OCI-LY7 (cell line): ENCODE results near the gene EIF4E3. TPM values are rescaled to one million over a fixed set of nuclear protein-coding genes. Genes with fewer than 3 reads are reported as not detected.

ENCODE experiments used
- BruUV-seq: library from RNA; stranded (reverse); fragments of 400-500 nt; replicated peaks from 2 replicates; lab custom pipeline; 2021; lab: Mats Ljungman, UMichigan
- CTCF ChIA-PET: fragments of 300-600 bp; sonication (Branson Sonifier 250); formaldehyde crosslinking; loops from one replicate; lab custom pipeline; 2022; ENCODE audit warnings: antibody characterized with exemption; ENCODE audit not compliant: unreplicated experiment; lab: Charles Lee
- POLR2A ChIA-PET: fragments of 300-600 bp; sonication (Branson Sonifier 250); formaldehyde crosslinking; loops from one replicate; lab custom pipeline; 2022; ENCODE audit warnings: antibody characterized with exemption; lab: Charles Lee
- DNase-seq: peaks from one replicate; pipeline ENCODE4 v3.0.0-alpha.2; 2015; ENCODE audit warnings: low spot score
- H2AFZ ChIP-seq: fragments of 200-600 bp; sonication (generic), shearing (Covaris generic); 2 replicates; pipeline ENCODE4 v1.6.1; 2014; ENCODE audit warnings: mild to moderate bottlenecking, antibody characterized with exemption, low read length, moderate library complexity
- H3K27ac ChIP-seq: fragments of 200-600 bp; sonication (generic); 2 replicates; pipeline ENCODE4 v1.5.1; 2014; ENCODE audit warnings: mixed run types, low read depth, mild to moderate bottlenecking, moderate library complexity, low read length, inconsistent platforms; ENCODE audit not compliant: poor library complexity, severe bottlenecking
- H3K36me3 ChIP-seq: fragments of 200-600 bp; sonication (generic); 2 replicates; pipeline ENCODE4 v1.6.1; 2014; ENCODE audit warnings: mild to moderate bottlenecking, antibody characterized with exemption, low read length, moderate library complexity, mixed read lengths; ENCODE audit not compliant: insufficient read depth
- H3K4me1 ChIP-seq: fragments of 200-600 bp; sonication (generic); 2 replicates; pipeline ENCODE4 v1.5.1; 2014; ENCODE audit warnings: mild to moderate bottlenecking, low read length; ENCODE audit not compliant: insufficient read depth, poor library complexity, severe bottlenecking
- H3K4me2 ChIP-seq: fragments of 200-600 bp; sonication (generic); 2 replicates; pipeline ENCODE4 v1.6.1; 2014; ENCODE audit warnings: mild to moderate bottlenecking, low read length
- H3K4me3 ChIP-seq: fragments of 200-600 bp; sonication (generic); 2 replicates; pipeline ENCODE4 v1.5.1; 2014; ENCODE audit warnings: mild to moderate bottlenecking, low read depth, low read length; ENCODE audit not compliant: poor library complexity, severe bottlenecking
- H3K79me2 ChIP-seq: fragments of 200-600 bp; sonication (generic); 2 replicates; pipeline ENCODE4 v1.6.1; 2016; ENCODE audit warnings: low read depth, mild to moderate bottlenecking, low read length, moderate library complexity, mixed read lengths; ENCODE audit not compliant: insufficient read depth
- H3K9me2 ChIP-seq: fragments of 200-600 bp; sonication (generic); 2 replicates; pipeline ENCODE4 v1.6.1; 2016; ENCODE audit warnings: mild to moderate bottlenecking, low read length, mixed read lengths; ENCODE audit not compliant: insufficient read depth
- H3K9me3 ChIP-seq: fragments of 200-600 bp; sonication (generic); 2 replicates; pipeline ENCODE4 v1.6.1; 2014; ENCODE audit warnings: mild to moderate bottlenecking, mixed run types, low read length, mixed read lengths
- H4K20me1 ChIP-seq: fragments of 200-600 bp; sonication (generic); 2 replicates; pipeline ENCODE4 v1.6.1; 2014; ENCODE audit warnings: mild to moderate bottlenecking, antibody characterized with exemption, low read length, moderate library complexity, mixed read lengths; ENCODE audit not compliant: insufficient read depth
- EZH2phosphoT487 ChIP-seq: fragments of 200-600 bp; sonication (generic); IDR thresholded peaks from 2 replicates; pipeline ENCODE4 v1.6.1; 2018; ENCODE audit warnings: low read depth, borderline replicate concordance, mild to moderate bottlenecking, mixed run types, antibody characterized with exemption, low read length, moderate library complexity, mixed read lengths
- intact Hi-C: fragments of 100-400 bp; cut with micrococcal nuclease; formaldehyde crosslinking; loops from one replicate; pipeline ENCODE4 v1.10.0; 2022; ENCODE audit not compliant: unreplicated experiment
- total RNA-seq, 2 experiments: library from RNA; depleted of rRNA in 1 of 2; stranded (reverse); fragments of >200 nt in 1 of 2; shearing (Covaris generic) in 1 of 2; gene quantifications; 2 replicates each; pipeline ENCODE4 v1.2.3, GENCODE V29; 2014 to 2022
- TF ChIP-seq, protein P1 (sequence below): fragments of 200-600 bp; sonication (generic); conservative IDR thresholded peaks from 2 replicates; pipeline ENCODE4 v1.5.1; 2014; ENCODE audit warnings: mild to moderate bottlenecking, antibody characterized with exemption, low read length, moderate library complexity, mixed read lengths

EIF4E3 gene
- total RNA-seq, 2 experiments from 2014 or later, result not detected

GRCh38 chr3:71689291-71689690 is 35.9 kb downstream of the EIF4E3 start:
- no peaks in the 10 kb centered on the region for H4K20me1 ChIP-seq
- H3K27ac ChIP-seq, result no peak overlapping the region
- TF ChIP-seq, protein P1, sequence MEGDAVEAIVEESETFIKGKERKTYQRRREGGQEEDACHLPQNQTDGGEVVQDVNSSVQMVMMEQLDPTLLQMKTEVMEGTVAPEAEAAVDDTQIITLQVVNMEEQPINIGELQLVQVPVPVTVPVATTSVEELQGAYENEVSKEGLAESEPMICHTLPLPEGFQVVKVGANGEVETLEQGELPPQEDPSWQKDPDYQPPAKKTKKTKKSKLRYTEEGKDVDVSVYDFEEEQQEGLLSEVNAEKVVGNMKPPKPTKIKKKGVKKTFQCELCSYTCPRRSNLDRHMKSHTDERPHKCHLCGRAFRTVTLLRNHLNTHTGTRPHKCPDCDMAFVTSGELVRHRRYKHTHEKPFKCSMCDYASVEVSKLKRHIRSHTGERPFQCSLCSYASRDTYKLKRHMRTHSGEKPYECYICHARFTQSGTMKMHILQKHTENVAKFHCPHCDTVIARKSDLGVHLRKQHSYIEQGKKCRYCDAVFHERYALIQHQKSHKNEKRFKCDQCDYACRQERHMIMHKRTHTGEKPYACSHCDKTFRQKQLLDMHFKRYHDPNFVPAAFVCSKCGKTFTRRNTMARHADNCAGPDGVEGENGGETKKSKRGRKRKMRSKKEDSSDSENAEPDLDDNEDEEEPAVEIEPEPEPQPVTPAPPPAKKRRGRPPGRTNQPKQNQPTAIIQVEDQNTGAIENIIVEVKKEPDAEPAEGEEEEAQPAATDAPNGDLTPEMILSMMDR, result no peak
- no peak for TF ChIP-seq EZH2phosphoT487
- no peak for DNase-seq
- H3K4me1 ChIP-seq, result no peaks in the 10 kb centered on the region
- H3K4me3 ChIP-seq, result no peak overlapping the region
- CTCF ChIA-PET, result no interaction called here
- POLR2A ChIA-PET, result interaction anchor here (0.6 kb wide), 2 partner anchors 9 to 1198 kb away, joined by 3 read pairs; no protein-coding TSS in a partner anchor
- no peaks in the 10 kb centered on the region for H3K9me3 ChIP-seq
- intact Hi-C loops, result no loop called here
- H3K4me2 ChIP-seq, result no peak overlapping the region
- no peak overlapping the region for H2AFZ ChIP-seq
- no peaks in the 10 kb centered on the region for H3K9me2 ChIP-seq
- no peaks in the 10 kb centered on the region for H3K79me2 ChIP-seq
- no peaks in the 10 kb centered on the region for H3K36me3 ChIP-seq
- BruUV-seq, result no TSS peak

- ChIA-PET POLR2A (no interaction called here), CTCF (no interaction called here)
- Histone ChIP-seq H3K9me2 (no peaks in the 10 kb centered on the region), H3K4me2 (no peak overlapping the region), H3K27ac (no peak overlapping the region), H3K4me1 (no peaks in the 10 kb centered on the region), H3K4me3 (no peak overlapping the region), H2AFZ (no peak overlapping the region), H3K36me3 (no peaks in the 10 kb centered on the region), H3K9me3 (no peaks in the 10 kb centered on the region), H3K79me2 (no peaks in the 10 kb centered on the region), H4K20me1 (no peaks in the 10 kb centered on the region)
- intact Hi-C loops, result no loop called here
- DNase-seq, result no peak
- TF ChIP-seq EZH2phosphoT487, result no peak
- TF ChIP-seq, protein P1, result no peak
- BruUV-seq, result no TSS peak
Observed at GRCh38 chr3:71688121-71688520, 37.1 kb downstream of the EIF4E3 start.

- H3K36me3 ChIP-seq, result no peaks in the 10 kb centered on the region
Observed at GRCh38 chr3:71685686-71686085, 39.5 kb downstream of the EIF4E3 start.

More at GRCh38 chr3:71685686-71686085, 39.5 kb downstream of the EIF4E3 start:
- BruUV-seq, result no TSS peak
- Histone ChIP-seq H3K9me2 (no peaks in the 10 kb centered on the region), H3K9me3 (no peaks in the 10 kb centered on the region), H3K4me2 (no peak overlapping the region), H3K27ac (no peak overlapping the region), H4K20me1 (no peaks in the 10 kb centered on the region), H3K4me1 (no peaks in the 10 kb centered on the region), H3K4me3 (no peak overlapping the region), H2AFZ (no peak overlapping the region), H3K79me2 (no peaks in the 10 kb centered on the region)
- no peak for DNase-seq
- no peak for TF ChIP-seq EZH2phosphoT487
- TF ChIP-seq, protein P1, result no peak
- intact Hi-C loops, result no loop called here
- ChIA-PET CTCF (no interaction called here), POLR2A (no interaction called here)
